Measurements from ENCODE around the gene PPP1CA. TPM values are rescaled to one million over a fixed set of nuclear protein-coding genes. Genes with fewer than 3 reads are reported as not detected.
A peak's percentile ranks its signal among the peaks of the same experiment; 100 is the strongest.

PPP1CA gene
- polyA plus RNA-seq, 2 of the 4 experiments (the other 2 are of a cell fraction), result 174 to 208 TPM

GRCh38 chr11:67354075-67355022 is 47.3 kb downstream of the PPP1CA start (continued):
- TF ChIP-seq, protein P1, sequence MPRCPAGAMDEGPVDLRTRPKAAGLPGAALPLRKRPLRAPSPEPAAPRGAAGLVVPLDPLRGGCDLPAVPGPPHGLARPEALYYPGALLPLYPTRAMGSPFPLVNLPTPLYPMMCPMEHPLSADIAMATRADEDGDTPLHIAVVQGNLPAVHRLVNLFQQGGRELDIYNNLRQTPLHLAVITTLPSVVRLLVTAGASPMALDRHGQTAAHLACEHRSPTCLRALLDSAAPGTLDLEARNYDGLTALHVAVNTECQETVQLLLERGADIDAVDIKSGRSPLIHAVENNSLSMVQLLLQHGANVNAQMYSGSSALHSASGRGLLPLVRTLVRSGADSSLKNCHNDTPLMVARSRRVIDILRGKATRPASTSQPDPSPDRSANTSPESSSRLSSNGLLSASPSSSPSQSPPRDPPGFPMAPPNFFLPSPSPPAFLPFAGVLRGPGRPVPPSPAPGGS (IDR thresholded peaks at IDR 0.05), result 0 out of 3 replicates have a peak, but pooled peaks have one; percentile 30

DNA sequence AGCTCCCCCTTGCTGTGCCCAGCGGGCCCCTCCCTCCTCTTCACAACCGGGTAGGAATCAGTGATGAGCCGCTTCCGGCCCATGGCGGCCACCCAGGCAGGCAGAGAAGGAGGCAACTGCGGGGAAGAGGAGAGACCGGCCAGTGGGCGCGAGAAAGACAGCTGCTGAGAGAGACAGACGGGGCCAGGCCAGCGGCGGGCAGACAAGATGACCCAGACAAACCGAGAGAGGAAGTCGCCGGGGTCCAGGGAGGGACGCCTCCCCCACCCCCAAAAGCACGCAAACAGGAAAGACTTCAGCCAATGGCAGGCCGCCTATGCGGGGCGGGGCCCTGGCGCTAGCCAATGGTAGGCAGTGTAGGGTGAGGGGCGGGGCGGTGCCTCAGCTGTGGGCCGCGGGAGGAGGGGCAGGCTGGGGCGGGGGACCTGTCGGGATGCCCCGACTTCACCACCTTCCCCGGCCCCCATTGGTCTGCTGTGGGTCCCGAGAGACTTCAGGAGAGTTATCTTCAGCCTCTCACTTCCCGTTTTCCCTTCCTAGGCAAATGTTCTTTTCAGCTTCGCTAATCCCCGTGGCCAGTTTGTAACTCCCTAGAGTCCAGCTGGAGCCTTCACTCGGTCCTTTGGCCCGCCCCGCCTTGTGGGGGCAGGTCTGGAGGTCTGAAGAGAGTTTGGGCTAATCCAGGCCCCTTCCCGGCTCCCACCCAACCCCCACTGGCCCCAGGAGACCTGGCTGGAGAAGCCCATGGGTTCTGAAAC is 48.2 kb downstream of the PPP1CA start, which contains the start of gene POLD4:
TSS of gene POLD4 (minus strand) at position 230 of the 758 bp plus-strand sequence. CDS start at position 83, 147 bp downstream.
- ChIA-PET CTCF (interaction anchor here (1.0 to 20.0 kb wide), 5 partner anchors 8 to 152 kb away, joined by 3 to 1913 read pairs (median 31); partner anchors contain the start of genes CLCF1, PITPNM1, PPP1CA and RAD9A), POLR2A (interaction anchor here (0.6 to 8.3 kb wide), 14 partner anchors 11 to 110 kb away, joined by 3 to 172 read pairs (median 4); partner anchors contain the start of genes CLCF1, PPP1CA, RAD9A and RPS6KB2)
- H3K4me3 ChIP-seq, result peak within 1 kb of the TSS; percentile 69
- H3K4me1 ChIP-seq, result peaks cover 87% of the 10 kb centered on the region
- H3K27ac ChIP-seq, result peak within 1 kb of the TSS; percentile 93 to 98
- no peaks in the 10 kb centered on the region for H3K9me3 ChIP-seq
- TF ChIP-seq POLR2AphosphoS2 (conservative IDR thresholded peaks at IDR 0.05; ENCODE audit: low read length) (no peak), RARB (CRISPR knock-in tag; IDR thresholded peaks at IDR 0.05) (no peak), PHF8 (IDR thresholded peaks at IDR 0.05; ENCODE audit: borderline replicate concordance, low read depth) (peak; percentile 47; the same call in 1 of the 2 replicates), RCOR1 (IDR thresholded peaks at IDR 0.05; ENCODE audit: low read depth, low read length) (no peak), HEYL (CRISPR knock-in tag; IDR thresholded peaks at IDR 0.05) (no peak), FOSB (CRISPR knock-in tag; IDR thresholded peaks at IDR 0.05) (no peak), GATA3 (IDR thresholded peaks at IDR 0.05; ENCODE audit: borderline replicate concordance) (peak; percentile 17; the same call in 1 of the 2 replicates), RFX5 (IDR thresholded peaks at IDR 0.05) (peak; percentile 44; the same call in 1 of the 2 replicates), MAFK (IDR thresholded peaks at IDR 0.05; ENCODE audit: partially characterized antibody) (no peak), FOSL2 (IDR thresholded peaks at IDR 0.05) (no peak), FOSL2 (CRISPR knock-in tag; IDR thresholded peaks at IDR 0.05) (peak; percentile 3; the same call in 1 of the 2 replicates), TFCP2L1 (CRISPR knock-in tag; IDR thresholded peaks at IDR 0.05) (no peak), RNF2 (IDR thresholded peaks at IDR 0.05; ENCODE audit: borderline replicate concordance, low read depth) (no peak), HOXB13 (CRISPR knock-in tag; IDR thresholded peaks at IDR 0.05; ENCODE audit: low read depth) (no peak), EP300 (IDR thresholded peaks at IDR 0.05) (no peak), EHF (CRISPR knock-in tag; IDR thresholded peaks at IDR 0.05) (0 out of 2 replicates have a peak, but pooled peaks have one; percentile 30), ZSCAN20 (CRISPR knock-in tag; IDR thresholded peaks at IDR 0.05) (no peak), HOXA7 (CRISPR knock-in tag; IDR thresholded peaks at IDR 0.05) (0 out of 2 replicates have a peak, but pooled peaks have one; percentile 43), TP53 (CRISPR knock-in tag; IDR thresholded peaks at IDR 0.05) (no peak), MAZ (IDR thresholded peaks at IDR 0.05; ENCODE audit: borderline replicate concordance, low read depth, low read length) (peak; percentile 43; the same call in 1 of the 2 replicates), HOXB5 (CRISPR knock-in tag; IDR thresholded peaks at IDR 0.05) (0 out of 2 replicates have a peak, but pooled peaks have one; percentile 21), POLR2A (IDR thresholded peaks at IDR 0.05; ENCODE audit: low read length) (peak; percentile 30; the same call in 1 of the 2 replicates), KDM5A (IDR thresholded peaks at IDR 0.05) (no peak), CBX8 (IDR thresholded peaks at IDR 0.05) (no peak), CHD2 (IDR thresholded peaks at IDR 0.05; ENCODE audit: low read length, partially characterized antibody) (peak; percentile 61), JUN (IDR thresholded peaks at IDR 0.05) (peak; percentile 70 to 93; a peak in 4 of 5 replicates), HDAC2 (IDR thresholded peaks at IDR 0.05) (no peak), CBX2 (IDR thresholded peaks at IDR 0.05; ENCODE audit: borderline replicate concordance, low read depth) (no peak)
- TF ChIP-seq, protein P1 (IDR thresholded peaks at IDR 0.05), result no peak
- TF ChIP-seq, protein P2, sequence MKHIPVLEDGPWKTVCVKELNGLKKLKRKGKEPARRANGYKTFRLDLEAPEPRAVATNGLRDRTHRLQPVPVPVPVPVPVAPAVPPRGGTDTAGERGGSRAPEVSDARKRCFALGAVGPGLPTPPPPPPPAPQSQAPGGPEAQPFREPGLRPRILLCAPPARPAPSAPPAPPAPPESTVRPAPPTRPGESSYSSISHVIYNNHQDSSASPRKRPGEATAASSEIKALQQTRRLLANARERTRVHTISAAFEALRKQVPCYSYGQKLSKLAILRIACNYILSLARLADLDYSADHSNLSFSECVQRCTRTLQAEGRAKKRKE (CRISPR knock-in tag; IDR thresholded peaks at IDR 0.05; ENCODE audit: low read depth), result 0 out of 2 replicates have a peak, but pooled peaks have one; percentile 52
- TF ChIP-seq, protein P3, sequence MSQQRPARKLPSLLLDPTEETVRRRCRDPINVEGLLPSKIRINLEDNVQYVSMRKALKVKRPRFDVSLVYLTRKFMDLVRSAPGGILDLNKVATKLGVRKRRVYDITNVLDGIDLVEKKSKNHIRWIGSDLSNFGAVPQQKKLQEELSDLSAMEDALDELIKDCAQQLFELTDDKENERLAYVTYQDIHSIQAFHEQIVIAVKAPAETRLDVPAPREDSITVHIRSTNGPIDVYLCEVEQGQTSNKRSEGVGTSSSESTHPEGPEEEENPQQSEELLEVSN (IDR thresholded peaks at IDR 0.05; ENCODE audit: borderline replicate concordance, low read depth), result no peak; the same call in 1 of the 2 replicates
- FAIRE-seq (no peak), ATAC-seq (peak; percentile 46 to 74), DNase-seq (ENCODE audit: low read depth in 1 of 2, low spot score in 1 of 2) (peak; percentile 95 to 97)
- H3K4me2 ChIP-seq, result peak within 1 kb of the TSS; percentile 93
- WGBS (ENCODE audit: missing lambda C conversion rate), result 2% methylated on average over 26 of the region's 37 CpGs
